SU-DHL-6 (cell line): ENCODE results near the gene KBTBD6.

Experiments
- H2AFZ ChIP-seq: fragments of 200-600 bp; sonication (generic); 2 replicates; pipeline ENCODE4 v1.6.1; 2014; ENCODE audit warnings: low read depth, mild to moderate bottlenecking, moderate library complexity, mixed read lengths, antibody characterized with exemption, low read length; ENCODE audit not compliant: severe bottlenecking
- H3F3A ChIP-seq: fragments of 200-600 bp; shearing (Covaris generic); 2 replicates; pipeline ENCODE4 v1.6.0; 2016; ENCODE audit warnings: antibody characterized with exemption, mild to moderate bottlenecking; ENCODE audit not compliant: insufficient read depth
- H3K27ac ChIP-seq: fragments of 200-600 bp; sonication (generic); 2 replicates; pipeline ENCODE4 v1.5.1; 2016; ENCODE audit warnings: low read depth, mild to moderate bottlenecking, low read length, moderate library complexity, mixed read lengths
- H3K27me3 ChIP-seq: fragments of 200-600 bp; sonication (generic), shearing (Covaris generic); 2 replicates; pipeline ENCODE4 v1.6.0; 2014; ENCODE audit warnings: mild to moderate bottlenecking, low read length
- H3K36me3 ChIP-seq: fragments of 200-600 bp; sonication (generic); 2 replicates; pipeline ENCODE4 v1.6.1; 2014; ENCODE audit warnings: mild to moderate bottlenecking, low read length, mixed read lengths
- H3K4me2 ChIP-seq: fragments of 300-600, 200-600 bp; shearing (Covaris generic), sonication (generic); 2 replicates; pipeline ENCODE4 v1.6.0; 2014; ENCODE audit warnings: low read length, low read depth, mild to moderate bottlenecking; ENCODE audit not compliant: poor library complexity, severe bottlenecking
- H3K4me3 ChIP-seq: fragments of 200-600 bp; sonication (generic); 2 replicates; pipeline ENCODE4 v1.5.1; 2014; ENCODE audit warnings: antibody characterized with exemption, low read length, mild to moderate bottlenecking, mixed read lengths; ENCODE audit not compliant: insufficient read depth, poor library complexity, severe bottlenecking
- H3K79me2 ChIP-seq: fragments of 200-600 bp; sonication (generic); 2 replicates; pipeline ENCODE4 v1.6.1; 2014; ENCODE audit warnings: mild to moderate bottlenecking, low read length, moderate library complexity; ENCODE audit not compliant: insufficient read depth
- H3K9ac ChIP-seq: fragments of 200-600 bp; sonication (generic); 2 replicates; pipeline ENCODE4 v1.7.0; 2014; ENCODE audit warnings: mild to moderate bottlenecking, low read length
- H3K9me2 ChIP-seq: fragments of 200-600 bp; sonication (generic); replicated peaks from 2 replicates; pipeline ENCODE4 v1.6.1; 2014; ENCODE audit warnings: low read length; ENCODE audit not compliant: insufficient read depth
- H3K9me3 ChIP-seq: fragments of 200-600 bp; sonication (generic); 2 replicates; pipeline ENCODE4 v1.6.1; 2014; ENCODE audit warnings: low read length, mixed read lengths; ENCODE audit not compliant: insufficient read depth
- H4K20me1 ChIP-seq: fragments of 200-600 bp; sonication (generic); 2 replicates; pipeline ENCODE4 v1.6.1; 2014; ENCODE audit warnings: low read depth, mild to moderate bottlenecking, antibody characterized with exemption, low read length, moderate library complexity, mixed read lengths
- EZH2phosphoT487 ChIP-seq: fragments of 200-600 bp; sonication (generic), shearing (Covaris generic); conservative IDR thresholded peaks from 2 replicates; pipeline ENCODE4 v1.6.1; 2018; ENCODE audit warnings: mild to moderate bottlenecking, antibody characterized with exemption, low read length, moderate library complexity, mixed read lengths
- TF ChIP-seq, protein P1 (sequence below): fragments of 200-600 bp; sonication (generic); IDR thresholded peaks from one replicate; pipeline ENCODE4 v1.5.1; 2017; ENCODE audit warnings: antibody characterized with exemption, mild to moderate bottlenecking, low read length, moderate library complexity; ENCODE audit not compliant: insufficient read depth, poor library complexity, severe bottlenecking

Gene KBTBD6

DNA sequence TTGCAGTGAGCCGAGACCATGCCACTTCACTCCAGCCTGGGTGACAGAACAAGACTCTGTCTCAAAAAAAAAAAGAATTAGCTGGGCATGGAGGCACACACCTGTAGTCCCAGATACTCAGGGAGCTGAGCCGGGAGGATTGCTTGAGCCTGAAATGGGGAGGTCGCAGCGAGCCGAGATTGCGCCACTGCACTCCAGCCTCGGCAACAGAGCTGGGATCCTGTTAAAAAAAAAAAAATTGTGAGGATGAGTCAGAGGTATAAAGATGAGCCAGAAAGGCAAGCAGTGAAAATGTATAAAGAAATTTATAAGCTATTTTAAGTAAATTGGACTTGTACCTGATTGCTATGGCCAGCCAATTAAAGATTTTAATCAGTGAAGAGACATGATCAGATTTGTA is 21.1 kb downstream of the KBTBD6 start:
- no peaks in the 10 kb centered on the region for H3F3A ChIP-seq
- H2AFZ ChIP-seq: no peak overlapping the region
- H3K79me2 ChIP-seq: no peaks in the 10 kb centered on the region
- H3K4me2 ChIP-seq: no peak overlapping the region
- no peak overlapping the region for H3K4me3 ChIP-seq
- no peak for TF ChIP-seq EZH2phosphoT487
- TF ChIP-seq, protein P1, sequence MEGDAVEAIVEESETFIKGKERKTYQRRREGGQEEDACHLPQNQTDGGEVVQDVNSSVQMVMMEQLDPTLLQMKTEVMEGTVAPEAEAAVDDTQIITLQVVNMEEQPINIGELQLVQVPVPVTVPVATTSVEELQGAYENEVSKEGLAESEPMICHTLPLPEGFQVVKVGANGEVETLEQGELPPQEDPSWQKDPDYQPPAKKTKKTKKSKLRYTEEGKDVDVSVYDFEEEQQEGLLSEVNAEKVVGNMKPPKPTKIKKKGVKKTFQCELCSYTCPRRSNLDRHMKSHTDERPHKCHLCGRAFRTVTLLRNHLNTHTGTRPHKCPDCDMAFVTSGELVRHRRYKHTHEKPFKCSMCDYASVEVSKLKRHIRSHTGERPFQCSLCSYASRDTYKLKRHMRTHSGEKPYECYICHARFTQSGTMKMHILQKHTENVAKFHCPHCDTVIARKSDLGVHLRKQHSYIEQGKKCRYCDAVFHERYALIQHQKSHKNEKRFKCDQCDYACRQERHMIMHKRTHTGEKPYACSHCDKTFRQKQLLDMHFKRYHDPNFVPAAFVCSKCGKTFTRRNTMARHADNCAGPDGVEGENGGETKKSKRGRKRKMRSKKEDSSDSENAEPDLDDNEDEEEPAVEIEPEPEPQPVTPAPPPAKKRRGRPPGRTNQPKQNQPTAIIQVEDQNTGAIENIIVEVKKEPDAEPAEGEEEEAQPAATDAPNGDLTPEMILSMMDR: no peak
- no peaks in the 10 kb centered on the region for H4K20me1 ChIP-seq
- no peaks in the 10 kb centered on the region for H3K36me3 ChIP-seq
- H3K9ac ChIP-seq: no peak overlapping the region
- no peaks in the 10 kb centered on the region for H3K9me2 ChIP-seq
- H3K27ac ChIP-seq: no peak overlapping the region
- no peaks in the 10 kb centered on the region for H3K27me3 ChIP-seq
- H3K9me3 ChIP-seq: peaks cover 7% of the 10 kb centered on the region; the same call in 1 of the 2 replicates

DNA sequence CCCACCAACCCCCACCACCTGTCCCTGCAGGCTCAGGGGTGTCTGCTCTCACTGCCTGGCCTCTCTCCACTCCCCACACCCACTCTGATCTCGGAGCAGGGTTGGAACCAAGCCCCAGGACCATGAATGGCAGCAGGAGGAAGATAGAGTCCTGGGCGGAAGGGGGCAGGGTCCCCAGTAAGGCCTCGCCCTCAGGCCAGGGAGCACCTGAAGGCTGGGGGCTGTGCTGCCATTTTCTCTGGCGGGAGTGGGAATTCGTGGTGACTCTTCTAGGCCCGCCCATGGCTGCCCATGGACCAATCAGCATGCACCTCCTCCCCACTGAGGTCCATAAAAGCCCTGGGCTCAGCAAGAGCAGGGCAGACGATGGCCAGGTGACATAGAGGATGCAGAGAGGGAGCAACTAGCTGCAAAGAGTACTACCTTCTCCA is 25.0 kb downstream of the KBTBD6 start:
- H3K9me2 ChIP-seq: no peaks in the 10 kb centered on the region
- H3K9me3 ChIP-seq: peaks cover 7% of the 10 kb centered on the region; the same call in 1 of the 2 replicates
- no peaks in the 10 kb centered on the region for H3K79me2 ChIP-seq
- no peak overlapping the region for H3K9ac ChIP-seq
- no peaks in the 10 kb centered on the region for H3K27me3 ChIP-seq
- no peak overlapping the region for H3K27ac ChIP-seq
- H2AFZ ChIP-seq: no peak overlapping the region
- no peaks in the 10 kb centered on the region for H4K20me1 ChIP-seq
- no peak overlapping the region for H3K4me3 ChIP-seq
- no peak overlapping the region for H3K4me2 ChIP-seq
- H3F3A ChIP-seq: no peaks in the 10 kb centered on the region
- no peaks in the 10 kb centered on the region for H3K36me3 ChIP-seq
- TF ChIP-seq, protein P1: no peak

DNA sequence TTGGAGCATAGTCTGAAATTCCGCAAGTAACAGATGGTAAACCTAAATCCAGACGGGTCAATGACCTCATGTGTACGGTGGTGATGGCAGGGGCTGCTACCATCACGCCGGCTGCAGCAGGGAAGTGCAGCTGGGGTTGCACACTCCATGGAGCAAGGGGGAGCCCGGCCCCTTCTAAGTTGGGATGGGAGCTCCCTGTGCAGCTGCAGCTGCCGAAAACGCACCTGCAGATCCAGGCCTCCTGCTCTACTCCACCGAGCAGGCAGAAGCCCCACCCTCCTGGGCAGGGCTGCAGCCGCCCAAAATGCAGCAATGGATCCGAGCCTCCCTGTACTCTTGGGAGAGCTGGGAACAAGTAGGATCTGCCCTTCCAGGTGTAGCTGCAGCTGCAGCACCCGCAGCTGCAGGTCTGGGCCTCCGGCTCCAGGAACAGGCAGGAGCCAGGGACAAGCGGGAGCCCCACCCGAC is 25.5 kb downstream of the KBTBD6 start:
- Histone ChIP-seq H3K4me3 (no peak overlapping the region), H3K9me2 (no peaks in the 10 kb centered on the region), H3K27me3 (no peaks in the 10 kb centered on the region), H4K20me1 (no peaks in the 10 kb centered on the region), H2AFZ (no peak overlapping the region), H3K9ac (no peak overlapping the region), H3K9me3 (peaks cover 7% of the 10 kb centered on the region; the same call in 1 of the 2 replicates), H3K4me2 (no peak overlapping the region), H3K36me3 (no peaks in the 10 kb centered on the region), H3K27ac (no peak overlapping the region), H3K79me2 (no peaks in the 10 kb centered on the region), H3F3A (no peaks in the 10 kb centered on the region)
- no peak for TF ChIP-seq EZH2phosphoT487
- TF ChIP-seq, protein P1: no peak
